ENCODE measurements around the gene TMTC4. TPM values are rescaled to one million over a fixed set of nuclear protein-coding genes. Genes with fewer than 3 reads are reported as not detected.

Gene TMTC4
- total RNA-seq, 1 donor from 2014 or later = 7.5 TPM

DNA sequence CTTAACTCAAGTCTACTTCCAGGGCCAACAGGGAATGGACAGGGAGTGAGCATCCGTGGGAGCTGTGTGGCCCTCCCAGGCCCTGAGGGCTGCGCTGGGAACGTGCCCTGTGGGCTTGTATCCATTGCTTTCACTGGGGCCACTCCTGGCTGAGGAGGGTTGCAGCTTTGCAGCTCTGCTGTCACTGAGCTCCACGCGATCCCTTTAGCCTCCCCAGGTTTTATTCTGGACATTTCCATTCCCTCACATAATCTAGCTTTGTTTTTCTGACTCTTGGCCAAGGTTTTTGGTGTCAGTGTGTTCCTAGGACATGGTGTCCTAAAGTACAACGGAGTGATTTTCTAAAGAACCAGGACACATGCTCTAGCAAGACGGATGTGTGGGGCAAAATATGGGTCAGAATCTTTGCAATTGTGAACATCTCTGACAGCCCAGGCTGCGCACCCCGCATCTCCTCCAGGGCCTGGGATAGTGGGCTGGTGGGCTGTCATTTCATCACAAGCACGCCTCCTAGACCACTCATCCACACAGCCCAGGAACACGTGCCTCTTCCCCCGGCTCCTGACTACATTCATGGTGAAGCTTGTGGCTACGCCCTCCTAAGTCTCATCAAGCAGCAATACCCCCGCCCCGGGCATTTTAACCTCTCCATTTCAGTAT is 114.0 kb downstream of the TMTC4 start:
- DNase-seq = no peak
- intact Hi-C loops (cut with DNase I) = no loop called here
- peak; percentile 51 for ATAC-seq (ENCODE audit: poor library complexity)

- DNase-seq = no peak
- intact Hi-C loops (cut with DNase I) = no loop called here
- no peak for ATAC-seq (ENCODE audit: poor library complexity)
Measured at GRCh38 chr13:100559886-100560285, 114.7 kb downstream of the TMTC4 start.

Other genes with a start within 250 kb of the TMTC4 start
- gene GGACT, start 86.0 kb downstream of the TMTC4 start, total RNA-seq = 1.8 TPM

Measured in Right ventricle myocardium superior (tissue), 1 donor.